NB4 (cell line): ENCODE results near the gene CREB5.

Source experiments
- CTCF ChIP-seq: IDR thresholded peaks from one replicate; pipeline ENCODE4 v1.5.1; 2012; ENCODE audit warnings: low read depth, low read length
- POLR2A ChIP-seq: IDR thresholded peaks from 2 replicates; pipeline ENCODE4 v1.6.1; 2011; ENCODE audit warnings: mild to moderate bottlenecking; ENCODE audit not compliant: insufficient read length; ENCODE audit errors: extremely low read depth

- no peak for TF ChIP-seq CTCF
- TF ChIP-seq POLR2A, result no peak
These were observed 137.7 kb downstream of the CREB5 start for GRCh38 chr7:28549998-28550397.
